ENCODE results near the gene PAM16.
"Not testable (repeated sequence)": the region's sequence is repeated elsewhere in the genome, so short reads cannot be mapped to it uniquely, and the experiment has no call there.

The PAM16 gene

GRCh38 chr16:4347010-4347409 lies 4.1 kb downstream of the PAM16 start:
- H3K9me3 Mint-ChIP-seq, result no peaks in the 10 kb centered on the region
- no peak overlapping the region for H3K27ac Mint-ChIP-seq
- peaks cover 12% of the 10 kb centered on the region for H3K4me1 Mint-ChIP-seq
- TF ChIP-seq CTCF (IDR thresholded peaks at IDR 0.05; ENCODE audit: unreplicated experiment in 3 of 3), result no peak
- H3K36me3 Mint-ChIP-seq (ENCODE audit: low read depth), result peaks cover 9% of the 10 kb centered on the region
- peak overlapping the region in 2 of 3 experiments; percentile 36 to 56 for H3K4me3 Mint-ChIP-seq
- H3K27me3 Mint-ChIP-seq (ENCODE audit: low read depth), result no peaks in the 10 kb centered on the region

- Mint-ChIP-seq H3K36me3 (ENCODE audit: low read depth) (peaks cover 9% of the 10 kb centered on the region), H3K4me1 (peaks cover 5% of the 10 kb centered on the region), H3K4me3 (no peak overlapping the region), H3K9me3 (no peaks in the 10 kb centered on the region), H3K27ac (no peak overlapping the region), H3K27me3 (ENCODE audit: low read depth) (no peaks in the 10 kb centered on the region)
- no peak for TF ChIP-seq CTCF (IDR thresholded peaks at IDR 0.05; ENCODE audit: unreplicated experiment in 3 of 3)
Measured at GRCh38 chr16:4345836-4346781, 5.0 kb downstream of the PAM16 start.

GRCh38 chr16:4344983-4345835 lies 5.9 kb downstream of the PAM16 start:
- no peaks in the 10 kb centered on the region for H3K9me3 Mint-ChIP-seq
- H3K36me3 Mint-ChIP-seq (ENCODE audit: low read depth), result peaks cover 9% of the 10 kb centered on the region
- peak overlapping the region in 2 of 3 experiments; percentile 49 to 59 for H3K27ac Mint-ChIP-seq
- H3K4me1 Mint-ChIP-seq, result no peaks in the 10 kb centered on the region
- H3K27me3 Mint-ChIP-seq (ENCODE audit: low read depth), result no peaks in the 10 kb centered on the region
- H3K4me3 Mint-ChIP-seq, result no peak overlapping the region
- no peak for TF ChIP-seq CTCF (IDR thresholded peaks at IDR 0.05; ENCODE audit: unreplicated experiment in 3 of 3)

GRCh38 chr16:4344300-4344982 lies 6.7 kb downstream of the PAM16 start:
- H3K9me3 Mint-ChIP-seq; H3K27me3 Mint-ChIP-seq (ENCODE audit: low read depth); H3K4me3 Mint-ChIP-seq; H3K36me3 Mint-ChIP-seq (ENCODE audit: low read depth); H3K4me1 Mint-ChIP-seq: not testable (repeated sequence)
- peak overlapping the region in 2 of 3 experiments; percentile 49 to 59 for H3K27ac Mint-ChIP-seq

- Mint-ChIP-seq H3K4me3 (no peak overlapping the region), H3K4me1 (peaks cover 7% of the 10 kb centered on the region), H3K27me3 (ENCODE audit: low read depth) (no peaks in the 10 kb centered on the region), H3K36me3 (ENCODE audit: low read depth) (peaks cover 6% of the 10 kb centered on the region), H3K27ac (peak overlapping the region in 1 of 3 experiments; percentile 51), H3K9me3 (no peaks in the 10 kb centered on the region)
- no peak for TF ChIP-seq CTCF (IDR thresholded peaks at IDR 0.05; ENCODE audit: unreplicated experiment in 3 of 3)
Measured at GRCh38 chr16:4342866-4343744, 8.0 kb downstream of the PAM16 start.
